ENCODE data around the gene SSRP1.

SSRP1 gene

GRCh38 chr11:57320067-57320718 lies 15.5 kb downstream of the SSRP1 start:
- TF ChIP-seq NFIC (IDR thresholded peaks at IDR 0.05) (no peak), FOXM1 (IDR thresholded peaks at IDR 0.05; ENCODE audit: borderline replicate concordance, low read depth) (no peak), EGR1 (IDR thresholded peaks at IDR 0.05) (no peak), REST (IDR thresholded peaks at IDR 0.05; ENCODE audit: low read depth) (no peak), TCF12 (IDR thresholded peaks at IDR 0.05; ENCODE audit: low read depth) (no peak), TAF1 (IDR thresholded peaks at IDR 0.05; ENCODE audit: low read depth) (no peak), CREB1 (IDR thresholded peaks at IDR 0.05; ENCODE audit: low read depth) (no peak), USF1 (IDR thresholded peaks at IDR 0.05) (no peak), MAX (IDR thresholded peaks at IDR 0.05) (no peak), EP300 (IDR thresholded peaks at IDR 0.05; ENCODE audit: borderline replicate concordance) (no peak), CEBPB (IDR thresholded peaks at IDR 0.05) (no peak), YY1 (IDR thresholded peaks at IDR 0.05; ENCODE audit: low read depth) (no peak), TEAD4 (IDR thresholded peaks at IDR 0.05) (no peak), ZBTB7A (IDR thresholded peaks at IDR 0.05; ENCODE audit: low read depth) (no peak), RAD21 (IDR thresholded peaks at IDR 0.05; ENCODE audit: low read depth) (no peak)

GRCh38 chr11:57318178-57318577 lies 17.5 kb downstream of the SSRP1 start:
- TF ChIP-seq RAD21 (IDR thresholded peaks at IDR 0.05; ENCODE audit: low read depth), result no peak
- TF ChIP-seq NFIC (IDR thresholded peaks at IDR 0.05), result no peak

GRCh38 chr11:57316017-57316416 lies 19.7 kb downstream of the SSRP1 start:
- no peak for TF ChIP-seq FOXM1 (IDR thresholded peaks at IDR 0.05; ENCODE audit: borderline replicate concordance, low read depth)
- no peak for TF ChIP-seq NFIC (IDR thresholded peaks at IDR 0.05)
- TF ChIP-seq USF1 (IDR thresholded peaks at IDR 0.05), result no peak

- TF ChIP-seq TCF12 (IDR thresholded peaks at IDR 0.05; ENCODE audit: low read depth) (no peak), NFIC (IDR thresholded peaks at IDR 0.05) (no peak), USF1 (IDR thresholded peaks at IDR 0.05) (no peak), CREB1 (IDR thresholded peaks at IDR 0.05; ENCODE audit: low read depth) (no peak), EGR1 (IDR thresholded peaks at IDR 0.05) (no peak), TAF1 (IDR thresholded peaks at IDR 0.05; ENCODE audit: low read depth) (no peak), MAX (IDR thresholded peaks at IDR 0.05) (no peak), REST (IDR thresholded peaks at IDR 0.05; ENCODE audit: low read depth) (no peak), RAD21 (IDR thresholded peaks at IDR 0.05; ENCODE audit: low read depth) (no peak), CEBPB (IDR thresholded peaks at IDR 0.05) (no peak), EP300 (IDR thresholded peaks at IDR 0.05; ENCODE audit: borderline replicate concordance) (no peak), ZBTB7A (IDR thresholded peaks at IDR 0.05; ENCODE audit: low read depth) (no peak), FOXM1 (IDR thresholded peaks at IDR 0.05; ENCODE audit: borderline replicate concordance, low read depth) (no peak), TEAD4 (IDR thresholded peaks at IDR 0.05) (no peak), YY1 (IDR thresholded peaks at IDR 0.05; ENCODE audit: low read depth) (no peak)
Observed at GRCh38 chr11:57315491-57315890, 20.2 kb downstream of the SSRP1 start.

- no peak for TF ChIP-seq ZBTB7A (IDR thresholded peaks at IDR 0.05; ENCODE audit: low read depth)
- TF ChIP-seq MAX (IDR thresholded peaks at IDR 0.05), result no peak
- TF ChIP-seq CEBPB (IDR thresholded peaks at IDR 0.05), result no peak
- TF ChIP-seq YY1 (IDR thresholded peaks at IDR 0.05; ENCODE audit: low read depth), result no peak
- TF ChIP-seq TEAD4 (IDR thresholded peaks at IDR 0.05), result no peak
- no peak for TF ChIP-seq FOXM1 (IDR thresholded peaks at IDR 0.05; ENCODE audit: borderline replicate concordance, low read depth)
Observed at GRCh38 chr11:57314221-57314973, 21.3 kb downstream of the SSRP1 start.

All from Ishikawa (cell line).